Hematopoietic multipotent progenitor cell (in vitro differentiated cells): ENCODE data around the gene TRMT11. TPM values are rescaled to one million over a fixed set of nuclear protein-coding genes. Genes with fewer than 3 reads are reported as not detected.
"Not testable (repeated sequence)": the region's sequence is repeated elsewhere in the genome, so short reads cannot be mapped to it uniquely, and the experiment has no call there.

Experiments
- DNase-seq, 3 donors: peaks; one replicate each; pipeline ENCODE4 v3.0.0-alpha.2; 2011 to 2015; ENCODE audit warnings: low read depth in 2 of 3, low spot score in 2 of 3
- total RNA-seq: library from RNA; depleted of rRNA; stranded (reverse); fragments of >200 nt; gene quantifications from one replicate; pipeline ENCODE4 v1.2.3, GENCODE V29; 2012

The TRMT11 gene
- total RNA-seq, result 12.1 TPM

DNA sequence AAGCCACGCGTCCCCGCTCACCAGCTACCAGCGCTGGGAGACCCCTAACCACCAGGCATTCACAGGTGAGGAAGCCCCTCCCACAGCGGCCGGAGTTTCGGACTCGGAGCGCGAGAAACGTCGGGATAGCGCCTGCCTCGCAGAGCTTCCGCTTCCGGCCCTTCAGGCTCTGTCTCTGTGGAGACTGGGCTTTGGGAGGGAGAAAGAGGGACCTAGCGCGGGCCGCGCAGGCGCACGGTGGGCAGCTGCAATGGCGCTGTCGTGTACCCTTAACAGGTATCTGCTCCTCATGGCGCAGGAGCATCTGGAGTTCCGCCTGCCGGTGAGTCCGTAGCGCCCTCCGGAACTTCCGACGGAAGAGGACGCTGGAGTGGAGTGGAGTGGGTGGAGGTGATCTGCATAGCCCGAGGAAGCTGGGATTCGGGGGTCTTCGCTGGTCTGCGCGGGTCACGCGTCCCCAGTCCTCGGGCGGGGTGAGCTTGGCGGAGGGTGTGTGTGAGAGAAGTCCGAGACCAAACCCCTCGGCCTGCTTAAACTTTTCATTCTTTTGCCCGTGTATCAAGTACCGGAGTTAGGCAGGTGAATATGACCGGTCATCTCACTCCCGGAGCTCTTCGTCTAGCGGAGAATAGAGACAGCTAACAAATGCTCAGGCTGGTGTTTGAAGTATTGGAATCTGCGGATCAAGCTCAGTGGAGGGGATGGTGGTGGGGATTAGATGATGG lies at the start of gene TRMT11:
Gene TRMT11 (plus strand): TSS at position 240 of the 725 bp plus-strand sequence. CDS start 11 bp downstream, at position 251.
- DNase-seq, result peak; percentile 57 to 81 (median 75)

GRCh38 chr6:125939026-125939425 lies 47.3 kb upstream of the TRMT11 start:
- DNase-seq, result no peak

DNA sequence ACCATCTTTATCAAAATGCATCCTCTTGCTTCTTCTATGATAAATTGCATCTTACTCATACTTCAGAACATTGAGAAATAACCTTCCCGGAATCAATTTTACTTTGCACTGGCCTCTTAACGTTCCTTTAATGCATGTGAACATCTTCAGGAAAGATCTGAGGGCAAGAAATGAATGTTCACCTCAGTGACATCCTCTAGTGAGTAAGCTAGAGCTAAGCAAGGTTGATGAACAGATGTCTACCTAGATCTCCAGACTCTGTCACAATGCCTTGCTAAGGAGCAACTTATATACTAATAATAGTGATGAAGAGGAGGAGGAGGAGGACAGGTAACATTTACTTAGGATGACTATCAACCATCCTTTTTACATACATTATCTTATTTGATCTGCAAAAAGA lies 46.5 kb upstream of the TRMT11 start:
- no peak for DNase-seq

- no peak for DNase-seq
Observed at GRCh38 chr6:125940247-125941041, 45.9 kb upstream of the TRMT11 start.

DNA sequence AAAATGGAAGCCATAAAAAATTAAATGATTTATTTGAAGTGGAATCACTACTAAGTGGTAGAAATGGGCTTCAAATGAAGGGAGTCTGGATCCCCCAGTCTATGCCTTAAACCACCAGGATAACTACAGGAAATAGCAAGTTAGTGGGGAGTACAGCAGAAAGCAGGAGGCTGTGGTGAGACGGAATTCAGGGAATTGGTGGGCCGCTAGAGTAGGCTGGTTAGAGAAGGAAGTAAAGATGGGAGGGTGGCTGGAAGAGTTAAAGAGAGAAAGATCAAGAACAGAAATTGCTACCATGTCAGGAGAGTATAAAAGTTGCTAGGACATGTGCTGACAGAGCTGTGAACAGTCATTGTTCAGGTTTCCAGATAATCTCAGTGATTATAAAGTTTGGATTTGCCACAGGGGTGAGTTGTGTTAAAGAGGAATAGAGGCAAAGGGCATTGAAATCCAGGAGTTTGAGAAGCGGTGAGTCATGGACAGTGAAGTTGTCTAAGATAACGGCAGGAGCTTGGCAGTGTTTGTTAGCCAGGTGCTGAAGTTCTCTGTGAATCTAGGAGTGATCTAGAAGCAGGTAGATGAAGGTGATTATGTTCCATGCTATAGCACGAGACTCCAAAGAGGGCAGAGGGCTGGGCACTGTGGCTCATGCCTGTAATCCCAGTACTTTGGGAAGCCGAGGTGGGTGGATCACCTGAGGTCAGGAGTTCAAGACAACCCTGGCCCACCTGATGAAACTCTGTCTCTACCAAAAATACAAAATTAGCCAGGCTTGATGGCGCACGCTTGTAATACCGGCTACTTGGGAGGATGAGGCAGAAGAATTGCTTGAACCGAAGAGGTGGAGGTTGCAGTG lies 43.4 kb upstream of the TRMT11 start:
- no peak for DNase-seq

DNA sequence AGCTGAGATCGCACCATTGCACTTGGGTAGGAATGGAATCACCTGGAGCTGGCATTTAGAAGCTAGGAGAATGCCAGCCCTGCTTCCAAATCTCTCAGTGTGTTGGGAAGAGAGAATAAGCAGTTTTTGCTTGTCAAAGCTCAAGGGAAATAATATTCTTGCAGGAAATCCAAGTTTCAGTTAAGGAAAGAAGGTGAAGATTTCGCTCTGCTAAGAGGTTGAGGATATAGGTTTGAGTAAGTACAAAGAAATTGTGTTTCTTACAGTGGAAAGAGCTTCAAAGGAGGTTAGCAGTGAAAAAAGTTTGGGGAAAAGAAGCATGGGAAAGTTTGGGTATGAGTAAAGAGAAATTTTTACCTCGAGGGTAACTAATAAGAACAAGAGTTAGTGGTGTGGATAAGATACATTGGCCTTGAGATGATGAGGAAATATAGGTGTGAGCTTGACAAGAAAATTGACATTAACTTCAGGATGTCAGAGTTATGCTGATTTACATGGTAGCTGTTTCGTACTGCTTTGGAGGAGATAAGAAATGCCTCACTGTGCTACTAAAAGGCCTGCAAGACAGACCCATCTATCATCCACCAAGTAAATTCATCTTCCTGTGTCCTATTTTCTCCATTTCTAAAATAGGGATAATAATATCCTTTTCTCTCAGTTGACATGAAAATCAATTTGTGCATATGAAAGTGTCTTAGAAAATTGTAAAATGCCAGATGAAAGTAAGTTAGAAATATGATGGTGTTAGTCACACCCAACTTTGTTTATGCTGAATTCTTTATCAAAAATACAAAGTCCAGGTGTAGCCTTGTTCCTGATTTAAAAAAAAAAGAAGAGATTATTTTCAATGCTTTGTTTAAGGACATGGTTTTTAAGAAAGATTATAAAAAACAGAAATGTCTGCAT lies 42.6 kb upstream of the TRMT11 start:
- no peak for DNase-seq

DNA sequence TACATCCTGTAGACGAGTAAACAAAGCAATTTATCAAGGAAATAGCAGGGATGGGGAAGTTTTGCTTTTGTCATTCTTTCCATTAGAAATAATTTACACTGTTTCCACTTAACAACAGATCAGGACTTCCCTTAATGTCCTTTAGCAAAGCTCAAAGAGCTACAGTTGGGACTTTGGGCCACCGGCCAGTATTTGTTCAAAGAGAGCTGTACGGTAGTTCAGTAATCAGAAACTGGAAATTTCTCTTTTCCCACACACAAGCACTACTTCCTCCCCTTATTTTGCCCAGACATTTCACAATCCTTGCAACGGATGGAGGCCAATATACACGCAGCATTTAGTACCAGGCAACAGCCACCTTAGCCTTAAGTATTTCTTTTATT lies 41.9 kb upstream of the TRMT11 start:
- no peak for DNase-seq

- no peak for DNase-seq
Observed at GRCh38 chr6:125944896-125945295, 41.4 kb upstream of the TRMT11 start.

GRCh38 chr6:125945378-125946141 lies 40.8 kb upstream of the TRMT11 start:
- DNase-seq, result no peak

- DNase-seq, result no peak
Observed at GRCh38 chr6:125947615-125948014, 38.7 kb upstream of the TRMT11 start.

GRCh38 chr6:125948455-125948854 lies 37.9 kb upstream of the TRMT11 start:
- DNase-seq, result no peak

DNA sequence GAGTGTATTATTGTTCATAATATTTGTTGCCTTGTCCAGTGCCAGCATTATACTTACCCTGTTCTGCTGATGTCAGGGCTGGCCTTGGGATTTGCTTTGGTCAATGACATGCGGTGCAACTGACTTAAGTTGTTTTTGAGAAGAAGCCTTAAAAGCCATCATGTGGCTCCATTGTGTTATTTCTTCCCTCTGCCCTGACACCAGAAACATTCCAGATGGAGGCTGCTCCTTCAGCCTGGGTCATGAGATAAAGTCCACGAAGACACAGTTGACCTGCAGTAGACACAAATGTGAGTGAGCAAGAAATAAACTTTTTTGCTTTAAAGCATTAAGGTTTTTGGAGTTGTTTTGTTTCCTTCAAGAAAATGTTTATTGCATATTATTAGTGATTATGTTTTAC lies 37.3 kb upstream of the TRMT11 start:
- DNase-seq, result no peak

DNA sequence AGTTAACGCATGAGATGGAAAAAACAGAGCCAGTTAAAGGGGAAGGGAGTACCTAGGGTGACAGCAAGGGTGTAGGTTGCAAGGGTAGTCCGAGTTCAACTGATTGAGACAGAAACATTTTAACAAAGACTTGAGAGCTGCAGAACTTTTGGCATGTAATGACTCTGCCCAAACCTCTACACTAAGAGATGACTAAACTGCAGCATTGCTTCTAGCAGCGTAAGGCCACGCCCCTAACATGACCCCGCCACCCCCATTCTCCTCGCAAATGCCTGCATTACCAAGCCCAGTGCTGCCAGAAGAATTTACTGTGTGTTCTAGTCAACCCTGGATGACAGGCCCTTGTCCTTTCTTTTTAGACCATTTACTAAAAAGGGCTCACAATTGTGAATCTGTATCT lies 36.0 kb upstream of the TRMT11 start:
- DNase-seq, result no peak

- not testable (repeated sequence) for DNase-seq
Observed at GRCh38 chr6:125950716-125951115, 35.6 kb upstream of the TRMT11 start.

DNA sequence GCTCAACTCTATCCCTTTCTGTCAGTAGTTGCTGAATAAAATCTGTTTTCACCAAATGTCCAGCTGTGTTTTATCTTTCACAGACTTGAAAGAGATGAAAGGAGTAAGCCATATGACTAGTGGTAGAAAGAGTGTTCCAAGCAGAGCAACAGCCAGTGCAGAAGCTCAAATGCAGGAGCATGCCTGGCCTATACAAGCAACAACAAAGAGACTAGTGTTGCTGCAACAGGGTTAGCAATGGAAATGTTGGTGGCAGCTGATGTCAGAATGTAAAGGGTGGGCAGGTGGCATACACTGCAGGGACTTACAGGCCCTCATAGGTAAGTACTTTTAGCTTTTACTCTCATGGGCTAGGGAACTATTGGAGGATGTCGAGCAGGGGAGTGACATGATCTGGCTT lies 35.0 kb upstream of the TRMT11 start:
- no peak for DNase-seq

DNA sequence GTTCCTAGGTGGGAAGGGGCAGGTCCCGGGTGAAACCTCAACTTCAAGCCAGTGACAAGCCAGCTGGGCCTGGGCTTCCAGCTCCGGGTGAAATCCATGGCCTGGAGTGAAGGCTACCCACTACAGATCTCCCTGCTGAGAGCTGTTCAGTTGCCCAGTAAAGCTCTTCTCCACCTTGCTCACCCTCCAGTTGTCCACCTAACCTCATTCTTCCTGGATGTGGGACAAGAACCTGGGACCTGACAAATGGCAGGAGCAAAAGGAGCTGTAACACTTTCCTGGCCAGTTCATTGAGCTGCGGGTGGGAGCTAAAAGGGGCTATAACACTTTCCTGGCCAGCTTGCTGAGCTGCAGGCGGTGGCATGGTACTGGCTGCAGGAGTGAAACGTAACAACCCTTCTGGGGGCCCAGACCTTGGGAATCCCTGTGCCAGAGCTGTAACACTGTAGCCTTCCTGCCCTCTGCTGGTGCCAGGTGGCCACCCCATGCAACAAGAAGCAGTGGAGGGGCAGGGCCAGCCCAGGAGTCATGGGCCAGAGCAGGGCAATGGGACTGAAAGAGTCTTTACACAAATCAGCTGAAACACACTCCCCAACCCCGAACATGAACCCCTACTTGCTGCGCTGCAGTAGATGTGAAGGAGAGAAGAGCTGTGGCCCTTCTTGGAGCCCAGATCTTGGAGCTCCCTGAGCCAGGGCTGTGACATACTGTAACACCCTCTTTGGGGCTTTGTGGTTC lies 33.4 kb upstream of the TRMT11 start:
- DNase-seq, result peak in 2 of 3 donors; percentile 44 to 70

DNA sequence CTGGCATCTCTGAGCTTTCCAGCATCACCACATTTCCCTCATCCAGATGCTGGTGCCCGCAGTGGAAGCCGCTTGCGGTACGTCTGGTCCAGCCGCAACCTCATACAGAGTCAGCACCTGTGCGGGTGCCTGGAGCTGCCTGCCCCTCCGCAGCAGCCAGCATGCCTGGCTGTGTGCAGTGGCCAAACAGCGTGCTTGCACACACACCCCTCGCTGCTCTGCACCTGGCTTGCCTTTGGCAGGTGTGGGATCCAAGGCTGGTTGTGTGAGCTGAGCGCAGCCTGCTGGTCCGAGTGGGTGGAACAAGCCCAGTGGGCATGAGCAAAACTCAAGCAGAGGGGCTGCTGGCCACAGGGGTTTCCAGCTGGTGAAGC lies 32.9 kb upstream of the TRMT11 start:
- DNase-seq, result peak in 1 of 3 donors; percentile 36

DNA sequence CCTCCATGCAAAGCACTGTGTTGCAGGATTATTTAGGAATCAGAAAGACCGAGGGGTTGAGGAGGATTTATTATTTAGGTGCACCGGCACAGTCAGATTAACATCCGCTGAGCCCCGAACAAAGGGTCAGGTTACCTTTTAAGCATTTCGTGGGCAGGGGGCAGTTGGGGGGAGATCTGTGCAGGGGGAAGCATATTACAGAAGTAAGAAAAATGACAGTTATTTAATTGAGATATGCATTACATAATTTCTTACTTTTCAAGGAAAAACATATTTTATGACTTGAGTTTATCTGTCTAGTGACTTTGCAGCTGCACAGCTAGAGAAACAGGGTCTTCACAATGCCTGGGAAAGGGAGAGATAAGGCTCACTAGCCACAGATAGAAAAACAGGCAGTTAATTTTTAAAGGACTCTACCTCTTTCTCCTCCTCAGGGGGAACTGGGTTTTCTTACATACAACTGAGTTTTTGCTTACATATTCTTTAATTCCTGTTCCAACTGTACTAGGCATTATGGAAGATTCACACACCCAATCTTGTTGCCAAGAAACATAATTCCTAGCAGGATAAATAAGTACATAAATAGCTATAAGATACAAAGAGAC lies 31.5 kb upstream of the TRMT11 start:
- DNase-seq, result no peak
